ENCODE measurements around the gene RNF141. TPM values are rescaled to one million over a fixed set of nuclear protein-coding genes. Genes with fewer than 3 reads are reported as not detected.

RNF141 gene
- total RNA-seq, 2 experiments from 2014 or later, result 8.2 to 20.1 TPM

DNA sequence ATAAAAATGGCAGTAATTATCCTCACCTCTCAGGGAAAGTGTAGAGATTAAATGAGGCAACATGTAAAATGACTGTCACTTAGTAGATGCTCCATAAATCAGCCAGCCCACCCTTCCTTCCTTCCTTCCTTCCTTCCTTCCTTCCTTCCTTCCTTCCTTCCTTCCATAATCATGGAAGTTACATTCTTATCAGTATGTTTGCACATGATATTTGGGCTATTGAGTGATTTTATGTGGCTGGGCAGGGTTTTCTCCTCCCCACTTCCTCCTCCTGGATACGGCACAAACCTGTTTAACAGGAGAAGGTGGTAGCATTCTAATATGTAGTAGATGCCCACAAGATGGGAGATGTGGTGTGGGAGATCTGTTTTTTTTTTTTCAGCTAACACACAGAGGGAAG, 15.6 kb upstream of the RNF141 start:
- H3K4me2 ChIP-seq (ENCODE audit: low read length), result no peak overlapping the region

DNA sequence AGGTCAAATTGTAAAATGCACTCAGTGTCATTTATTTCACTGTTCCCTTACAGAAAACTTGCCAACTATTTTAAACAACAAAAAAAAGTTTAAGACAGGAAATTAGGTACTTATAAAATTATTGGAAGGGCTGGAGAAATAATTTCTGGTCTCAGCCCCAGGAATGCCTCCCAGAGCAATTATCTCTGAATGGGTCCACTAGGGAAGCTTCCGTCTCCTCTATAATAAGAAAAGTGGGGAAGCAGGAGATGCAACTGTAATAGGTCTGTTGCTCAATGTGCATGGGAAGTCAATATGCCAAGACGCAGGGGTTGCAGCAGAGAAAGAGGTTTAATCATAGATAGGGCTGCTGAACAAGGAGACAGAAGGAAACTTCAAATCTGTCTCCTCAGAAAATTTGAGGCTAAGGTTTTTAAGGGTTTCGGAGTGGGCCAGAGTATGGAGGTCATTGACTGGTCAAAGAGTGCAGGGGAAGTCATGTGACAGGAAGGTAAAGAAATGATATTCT, 10.9 kb upstream of the RNF141 start:
- H3K9me3 ChIP-seq (ENCODE audit: low read length), result no peaks in the 10 kb centered on the region
- ChIA-PET POLR2A (no interaction called here), CTCF (ENCODE audit: unreplicated experiment) (interaction anchor here (0.6 to 1.5 kb wide), 2 partner anchors 11 to 60 kb away, joined by 3 to 5 read pairs; partner anchors contain the start of gene RNF141)
- DNase-seq (ENCODE audit: low spot score), result no peak
- no peaks in the 10 kb centered on the region for H3K79me2 ChIP-seq (ENCODE audit: insufficient read depth, low read depth, low read length)
- intact Hi-C loops (cut with micrococcal nuclease; ENCODE audit: unreplicated experiment), result no loop called here
- no peaks in the 10 kb centered on the region for H3K36me3 ChIP-seq (ENCODE audit: insufficient read depth, low read length)
- TF ChIP-seq, protein P1, sequence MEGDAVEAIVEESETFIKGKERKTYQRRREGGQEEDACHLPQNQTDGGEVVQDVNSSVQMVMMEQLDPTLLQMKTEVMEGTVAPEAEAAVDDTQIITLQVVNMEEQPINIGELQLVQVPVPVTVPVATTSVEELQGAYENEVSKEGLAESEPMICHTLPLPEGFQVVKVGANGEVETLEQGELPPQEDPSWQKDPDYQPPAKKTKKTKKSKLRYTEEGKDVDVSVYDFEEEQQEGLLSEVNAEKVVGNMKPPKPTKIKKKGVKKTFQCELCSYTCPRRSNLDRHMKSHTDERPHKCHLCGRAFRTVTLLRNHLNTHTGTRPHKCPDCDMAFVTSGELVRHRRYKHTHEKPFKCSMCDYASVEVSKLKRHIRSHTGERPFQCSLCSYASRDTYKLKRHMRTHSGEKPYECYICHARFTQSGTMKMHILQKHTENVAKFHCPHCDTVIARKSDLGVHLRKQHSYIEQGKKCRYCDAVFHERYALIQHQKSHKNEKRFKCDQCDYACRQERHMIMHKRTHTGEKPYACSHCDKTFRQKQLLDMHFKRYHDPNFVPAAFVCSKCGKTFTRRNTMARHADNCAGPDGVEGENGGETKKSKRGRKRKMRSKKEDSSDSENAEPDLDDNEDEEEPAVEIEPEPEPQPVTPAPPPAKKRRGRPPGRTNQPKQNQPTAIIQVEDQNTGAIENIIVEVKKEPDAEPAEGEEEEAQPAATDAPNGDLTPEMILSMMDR (conservative IDR thresholded peaks at IDR 0.05; ENCODE audit: low read length), result no peak
- BruUV-seq (replicated peaks), result no TSS peak
- H3K4me2 ChIP-seq (ENCODE audit: low read length), result no peak overlapping the region
- no peak overlapping the region for H2AFZ ChIP-seq (ENCODE audit: low read length)
- no peaks in the 10 kb centered on the region for H3K4me1 ChIP-seq (ENCODE audit: insufficient read depth, low read length, poor library complexity, severe bottlenecking)
- no peak overlapping the region for H3K4me3 ChIP-seq (ENCODE audit: low read depth, low read length, poor library complexity, severe bottlenecking)
- no peaks in the 10 kb centered on the region for H4K20me1 ChIP-seq (ENCODE audit: insufficient read depth, low read length)
- no peak overlapping the region for H3K27ac ChIP-seq (ENCODE audit: low read depth, low read length, poor library complexity, severe bottlenecking)
- H3K9me2 ChIP-seq (ENCODE audit: insufficient read depth, low read length), result no peaks in the 10 kb centered on the region

More for the DNA sequence above, 15.6 kb upstream of the RNF141 start:
- no peak for DNase-seq (ENCODE audit: low spot score)
- ChIA-PET CTCF (ENCODE audit: unreplicated experiment) (no interaction called here), POLR2A (no interaction called here)
- TF ChIP-seq EZH2phosphoT487 (IDR thresholded peaks at IDR 0.05; ENCODE audit: borderline replicate concordance, low read depth, low read length), result no peak
- TF ChIP-seq, protein P1 (conservative IDR thresholded peaks at IDR 0.05; ENCODE audit: low read length), result no peak
- BruUV-seq (replicated peaks), result no TSS peak
- H3K36me3 ChIP-seq (ENCODE audit: insufficient read depth, low read length), result no peaks in the 10 kb centered on the region
- H3K9me2 ChIP-seq (ENCODE audit: insufficient read depth, low read length), result no peaks in the 10 kb centered on the region
- no peak overlapping the region for H3K4me3 ChIP-seq (ENCODE audit: low read depth, low read length, poor library complexity, severe bottlenecking)
- no peaks in the 10 kb centered on the region for H4K20me1 ChIP-seq (ENCODE audit: insufficient read depth, low read length)
- intact Hi-C loops (cut with micrococcal nuclease; ENCODE audit: unreplicated experiment), result no loop called here
- no peaks in the 10 kb centered on the region for H3K79me2 ChIP-seq (ENCODE audit: insufficient read depth, low read depth, low read length)
- H3K9me3 ChIP-seq (ENCODE audit: low read length), result no peaks in the 10 kb centered on the region
- no peaks in the 10 kb centered on the region for H3K4me1 ChIP-seq (ENCODE audit: insufficient read depth, low read length, poor library complexity, severe bottlenecking)
- no peak overlapping the region for H3K27ac ChIP-seq (ENCODE audit: low read depth, low read length, poor library complexity, severe bottlenecking)
- no peak overlapping the region for H2AFZ ChIP-seq (ENCODE audit: low read length)

DNA sequence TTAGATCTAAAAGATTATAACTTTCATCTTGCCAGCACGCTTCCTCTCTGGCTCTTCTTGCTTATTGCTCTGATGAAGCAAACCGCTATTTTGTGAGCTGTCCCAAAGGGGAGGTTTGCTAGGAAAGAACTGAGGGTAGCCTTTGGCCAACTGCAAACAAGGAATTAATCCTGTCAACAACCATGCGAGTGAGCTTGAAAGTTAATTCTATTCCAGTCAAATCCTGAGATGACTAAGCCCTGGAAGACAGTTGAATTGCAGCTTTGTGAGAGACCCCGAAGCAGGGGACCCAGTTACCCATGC, 10.3 kb upstream of the RNF141 start:
- no peaks in the 10 kb centered on the region for H3K4me1 ChIP-seq (ENCODE audit: insufficient read depth, low read length, poor library complexity, severe bottlenecking)
- H3K27ac ChIP-seq (ENCODE audit: low read depth, low read length, poor library complexity, severe bottlenecking), result no peak overlapping the region
- TF ChIP-seq, protein P1 (conservative IDR thresholded peaks at IDR 0.05; ENCODE audit: low read length), result no peak
- no peak for TF ChIP-seq EZH2phosphoT487 (IDR thresholded peaks at IDR 0.05; ENCODE audit: borderline replicate concordance, low read depth, low read length)
- H3K4me2 ChIP-seq (ENCODE audit: low read length), result no peak overlapping the region
- ChIA-PET CTCF (ENCODE audit: unreplicated experiment) (interaction anchor here (1.5 kb wide), 1 partner anchor 10 kb away, joined by 5 read pairs; the partner anchor contains the start of gene RNF141), POLR2A (no interaction called here)
- intact Hi-C loops (cut with micrococcal nuclease; ENCODE audit: unreplicated experiment), result no loop called here
- H3K9me2 ChIP-seq (ENCODE audit: insufficient read depth, low read length), result no peaks in the 10 kb centered on the region
- no peaks in the 10 kb centered on the region for H3K36me3 ChIP-seq (ENCODE audit: insufficient read depth, low read length)
- no peaks in the 10 kb centered on the region for H3K9me3 ChIP-seq (ENCODE audit: low read length)
- H3K4me3 ChIP-seq (ENCODE audit: low read depth, low read length, poor library complexity, severe bottlenecking), result no peak overlapping the region
- no peak overlapping the region for H2AFZ ChIP-seq (ENCODE audit: low read length)
- H3K79me2 ChIP-seq (ENCODE audit: insufficient read depth, low read depth, low read length), result no peaks in the 10 kb centered on the region
- BruUV-seq (replicated peaks), result no TSS peak
- no peak for DNase-seq (ENCODE audit: low spot score)
- H4K20me1 ChIP-seq (ENCODE audit: insufficient read depth, low read length), result no peaks in the 10 kb centered on the region
